ENCODE results near the gene SMC1B. TPM values are rescaled to one million over a fixed set of nuclear protein-coding genes. Genes with fewer than 3 reads are reported as not detected.

Gene SMC1B
- total and polyA plus RNA-seq, 2 experiments from 2014 or later: 0.10 TPM; not detected in 1

DNA sequence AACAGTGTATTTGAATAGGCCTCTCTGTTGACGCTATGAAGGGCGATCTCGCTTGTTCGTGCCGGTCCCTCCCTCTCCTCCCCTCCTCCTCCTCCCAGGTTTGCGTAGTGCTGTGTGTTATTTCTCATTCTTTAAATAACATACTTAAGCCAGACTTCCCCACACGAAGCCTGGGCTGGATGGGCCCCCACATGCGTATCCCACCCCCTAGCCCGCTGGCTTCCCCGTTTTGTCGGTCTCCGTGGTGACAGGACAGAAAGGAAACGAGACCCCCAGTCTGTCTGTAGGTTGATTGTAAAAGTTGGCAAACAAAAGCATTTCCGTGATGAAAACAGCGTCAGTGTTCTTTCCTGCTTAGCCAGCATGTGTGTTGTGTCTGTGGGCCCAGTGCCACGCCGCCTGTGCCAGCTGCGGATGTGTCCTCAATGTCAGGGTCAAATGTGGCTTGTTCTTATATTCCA, 76.4 kb downstream of the SMC1B start (continued):
- TF ChIP-seq, protein P1, sequence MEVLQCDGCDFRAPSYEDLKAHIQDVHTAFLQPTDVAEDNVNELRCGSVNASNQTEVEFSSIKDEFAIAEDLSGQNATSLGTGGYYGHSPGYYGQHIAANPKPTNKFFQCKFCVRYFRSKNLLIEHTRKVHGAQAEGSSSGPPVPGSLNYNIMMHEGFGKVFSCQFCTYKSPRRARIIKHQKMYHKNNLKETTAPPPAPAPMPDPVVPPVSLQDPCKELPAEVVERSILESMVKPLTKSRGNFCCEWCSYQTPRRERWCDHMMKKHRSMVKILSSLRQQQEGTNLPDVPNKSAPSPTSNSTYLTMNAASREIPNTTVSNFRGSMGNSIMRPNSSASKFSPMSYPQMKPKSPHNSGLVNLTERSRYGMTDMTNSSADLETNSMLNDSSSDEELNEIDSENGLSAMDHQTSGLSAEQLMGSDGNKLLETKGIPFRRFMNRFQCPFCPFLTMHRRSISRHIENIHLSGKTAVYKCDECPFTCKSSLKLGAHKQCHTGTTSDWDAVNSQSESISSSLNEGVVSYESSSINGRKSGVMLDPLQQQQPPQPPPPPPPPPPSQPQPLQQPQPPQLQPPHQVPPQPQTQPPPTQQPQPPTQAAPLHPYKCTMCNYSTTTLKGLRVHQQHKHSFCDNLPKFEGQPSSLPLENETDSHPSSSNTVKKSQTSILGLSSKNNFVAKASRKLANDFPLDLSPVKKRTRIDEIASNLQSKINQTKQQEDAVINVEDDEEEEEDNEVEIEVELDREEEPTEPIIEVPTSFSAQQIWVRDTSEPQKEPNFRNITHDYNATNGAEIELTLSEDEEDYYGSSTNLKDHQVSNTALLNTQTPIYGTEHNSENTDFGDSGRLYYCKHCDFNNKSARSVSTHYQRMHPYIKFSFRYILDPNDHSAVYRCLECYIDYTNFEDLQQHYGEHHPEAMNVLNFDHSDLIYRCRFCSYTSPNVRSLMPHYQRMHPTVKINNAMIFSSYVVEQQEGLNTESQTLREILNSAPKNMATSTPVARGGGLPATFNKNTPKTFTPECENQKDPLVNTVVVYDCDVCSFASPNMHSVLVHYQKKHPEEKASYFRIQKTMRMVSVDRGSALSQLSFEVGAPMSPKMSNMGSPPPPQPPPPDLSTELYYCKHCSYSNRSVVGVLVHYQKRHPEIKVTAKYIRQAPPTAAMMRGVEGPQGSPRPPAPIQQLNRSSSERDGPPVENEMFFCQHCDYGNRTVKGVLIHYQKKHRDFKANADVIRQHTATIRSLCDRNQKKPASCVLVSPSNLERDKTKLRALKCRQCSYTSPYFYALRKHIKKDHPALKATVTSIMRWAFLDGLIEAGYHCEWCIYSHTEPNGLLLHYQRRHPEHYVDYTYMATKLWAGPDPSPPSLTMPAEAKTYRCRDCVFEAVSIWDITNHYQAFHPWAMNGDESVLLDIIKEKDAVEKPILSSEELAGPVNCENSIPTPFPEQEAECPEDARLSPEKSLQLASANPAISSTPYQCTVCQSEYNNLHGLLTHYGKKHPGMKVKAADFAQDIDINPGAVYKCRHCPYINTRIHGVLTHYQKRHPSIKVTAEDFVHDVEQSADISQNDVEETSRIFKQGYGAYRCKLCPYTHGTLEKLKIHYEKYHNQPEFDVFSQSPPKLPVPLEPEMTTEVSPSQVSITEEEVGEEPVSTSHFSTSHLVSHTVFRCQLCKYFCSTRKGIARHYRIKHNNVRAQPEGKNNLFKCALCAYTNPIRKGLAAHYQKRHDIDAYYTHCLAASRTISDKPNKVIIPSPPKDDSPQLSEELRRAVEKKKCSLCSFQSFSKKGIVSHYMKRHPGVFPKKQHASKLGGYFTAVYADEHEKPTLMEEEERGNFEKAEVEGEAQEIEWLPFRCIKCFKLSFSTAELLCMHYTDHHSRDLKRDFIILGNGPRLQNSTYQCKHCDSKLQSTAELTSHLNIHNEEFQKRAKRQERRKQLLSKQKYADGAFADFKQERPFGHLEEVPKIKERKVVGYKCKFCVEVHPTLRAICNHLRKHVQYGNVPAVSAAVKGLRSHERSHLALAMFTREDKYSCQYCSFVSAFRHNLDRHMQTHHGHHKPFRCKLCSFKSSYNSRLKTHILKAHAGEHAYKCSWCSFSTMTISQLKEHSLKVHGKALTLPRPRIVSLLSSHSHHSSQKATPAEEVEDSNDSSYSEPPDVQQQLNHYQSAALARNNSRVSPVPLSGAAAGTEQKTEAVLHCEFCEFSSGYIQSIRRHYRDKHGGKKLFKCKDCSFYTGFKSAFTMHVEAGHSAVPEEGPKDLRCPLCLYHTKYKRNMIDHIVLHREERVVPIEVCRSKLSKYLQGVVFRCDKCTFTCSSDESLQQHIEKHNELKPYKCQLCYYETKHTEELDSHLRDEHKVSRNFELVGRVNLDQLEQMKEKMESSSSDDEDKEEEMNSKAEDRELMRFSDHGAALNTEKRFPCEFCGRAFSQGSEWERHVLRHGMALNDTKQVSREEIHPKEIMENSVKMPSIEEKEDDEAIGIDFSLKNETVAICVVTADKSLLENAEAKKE (CRISPR knock-in tag; IDR thresholded peaks at IDR 0.05): no peak
- no peak for TF ChIP-seq ZNF114 (CRISPR knock-in tag; IDR thresholded peaks at IDR 0.05)
- no peak for TF ChIP-seq STAT1 (IDR thresholded peaks at IDR 0.05; ENCODE audit: unreplicated experiment)
- TF ChIP-seq JUNB (IDR thresholded peaks at IDR 0.05; ENCODE audit: unreplicated experiment): no peak
- TF ChIP-seq, protein P2, sequence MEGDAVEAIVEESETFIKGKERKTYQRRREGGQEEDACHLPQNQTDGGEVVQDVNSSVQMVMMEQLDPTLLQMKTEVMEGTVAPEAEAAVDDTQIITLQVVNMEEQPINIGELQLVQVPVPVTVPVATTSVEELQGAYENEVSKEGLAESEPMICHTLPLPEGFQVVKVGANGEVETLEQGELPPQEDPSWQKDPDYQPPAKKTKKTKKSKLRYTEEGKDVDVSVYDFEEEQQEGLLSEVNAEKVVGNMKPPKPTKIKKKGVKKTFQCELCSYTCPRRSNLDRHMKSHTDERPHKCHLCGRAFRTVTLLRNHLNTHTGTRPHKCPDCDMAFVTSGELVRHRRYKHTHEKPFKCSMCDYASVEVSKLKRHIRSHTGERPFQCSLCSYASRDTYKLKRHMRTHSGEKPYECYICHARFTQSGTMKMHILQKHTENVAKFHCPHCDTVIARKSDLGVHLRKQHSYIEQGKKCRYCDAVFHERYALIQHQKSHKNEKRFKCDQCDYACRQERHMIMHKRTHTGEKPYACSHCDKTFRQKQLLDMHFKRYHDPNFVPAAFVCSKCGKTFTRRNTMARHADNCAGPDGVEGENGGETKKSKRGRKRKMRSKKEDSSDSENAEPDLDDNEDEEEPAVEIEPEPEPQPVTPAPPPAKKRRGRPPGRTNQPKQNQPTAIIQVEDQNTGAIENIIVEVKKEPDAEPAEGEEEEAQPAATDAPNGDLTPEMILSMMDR (conservative IDR thresholded peaks at IDR 0.05; ENCODE audit: low read depth in 2 of 2): no peak
- TF ChIP-seq CREB1 (CRISPR knock-in tag; IDR thresholded peaks at IDR 0.05; ENCODE audit: low read depth): no peak

DNA sequence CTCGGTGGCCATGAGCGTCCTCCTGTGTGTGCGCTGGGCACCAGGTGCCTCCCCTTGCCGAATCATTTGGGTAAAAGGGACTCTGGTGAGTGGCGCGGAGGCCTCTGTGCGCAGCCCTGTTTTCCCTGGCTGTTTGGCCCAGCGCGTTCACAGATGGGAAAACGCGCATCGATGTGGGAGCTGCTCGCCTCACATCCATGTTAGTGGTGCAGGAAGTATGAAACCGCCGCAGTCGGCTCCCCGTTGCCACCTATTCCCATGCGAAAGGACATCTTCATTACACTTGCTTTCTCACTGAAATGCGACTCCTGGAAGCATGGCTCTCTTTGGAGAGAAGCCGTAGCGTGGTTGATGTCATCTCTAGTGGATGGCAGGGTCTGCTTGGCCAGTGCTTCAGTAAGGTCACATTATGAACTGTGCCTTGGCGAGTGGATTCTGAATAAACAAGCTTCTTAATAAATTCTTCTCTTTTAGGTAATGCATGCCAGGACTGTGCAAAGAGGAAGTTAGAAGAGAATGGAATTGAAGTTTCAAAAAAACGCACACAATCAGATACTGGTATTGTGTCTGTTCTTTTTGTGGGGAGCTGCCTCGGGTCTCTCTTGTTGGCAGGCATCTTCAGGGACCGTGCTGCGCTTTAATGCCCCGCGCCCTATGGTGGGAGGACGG, 77.4 kb downstream of the SMC1B start:
- H3K27ac Mint-ChIP-seq: no peak overlapping the region
- no peaks in the 10 kb centered on the region for H3K4me1 Mint-ChIP-seq
- Histone ChIP-seq H3K27ac (ENCODE audit: low read depth) (no peak overlapping the region), H4K20me1 (replicated peaks; ENCODE audit: insufficient read depth) (peaks cover 3% of the 10 kb centered on the region; the same call in 1 of the 2 replicates), H3K36me3 (ENCODE audit: insufficient read depth) (peaks cover 20% of the 10 kb centered on the region; the same call in 1 of the 2 replicates), H3K27me3 (ENCODE audit: insufficient read depth) (no peaks in the 10 kb centered on the region), H3K4me3 (no peak overlapping the region), H3K9me2 (ENCODE audit: insufficient read depth) (no peaks in the 10 kb centered on the region), H3K4me2 (no peak overlapping the region), H3K4me1 (ENCODE audit: insufficient read depth) (no peaks in the 10 kb centered on the region), H3K79me2 (replicated peaks; ENCODE audit: insufficient read depth) (no peaks in the 10 kb centered on the region), H3F3A (replicated peaks; ENCODE audit: low read depth) (no peaks in the 10 kb centered on the region), H2AFZ (no peak overlapping the region)
- no peak for ATAC-seq
- H3K36me3 Mint-ChIP-seq (ENCODE audit: low read depth): peaks cover 36% of the 10 kb centered on the region
- H3K27me3 Mint-ChIP-seq (ENCODE audit: insufficient read depth, low read depth, poor library complexity): peaks cover 3% of the 10 kb centered on the region
- no peak for DNase-seq (ENCODE audit: low spot score)
- no peaks in the 10 kb centered on the region for H3K9me3 Mint-ChIP-seq
- H3K4me3 Mint-ChIP-seq: no peak overlapping the region
- no peak for TF ChIP-seq JUNB (IDR thresholded peaks at IDR 0.05; ENCODE audit: unreplicated experiment)
- TF ChIP-seq, protein P3, sequence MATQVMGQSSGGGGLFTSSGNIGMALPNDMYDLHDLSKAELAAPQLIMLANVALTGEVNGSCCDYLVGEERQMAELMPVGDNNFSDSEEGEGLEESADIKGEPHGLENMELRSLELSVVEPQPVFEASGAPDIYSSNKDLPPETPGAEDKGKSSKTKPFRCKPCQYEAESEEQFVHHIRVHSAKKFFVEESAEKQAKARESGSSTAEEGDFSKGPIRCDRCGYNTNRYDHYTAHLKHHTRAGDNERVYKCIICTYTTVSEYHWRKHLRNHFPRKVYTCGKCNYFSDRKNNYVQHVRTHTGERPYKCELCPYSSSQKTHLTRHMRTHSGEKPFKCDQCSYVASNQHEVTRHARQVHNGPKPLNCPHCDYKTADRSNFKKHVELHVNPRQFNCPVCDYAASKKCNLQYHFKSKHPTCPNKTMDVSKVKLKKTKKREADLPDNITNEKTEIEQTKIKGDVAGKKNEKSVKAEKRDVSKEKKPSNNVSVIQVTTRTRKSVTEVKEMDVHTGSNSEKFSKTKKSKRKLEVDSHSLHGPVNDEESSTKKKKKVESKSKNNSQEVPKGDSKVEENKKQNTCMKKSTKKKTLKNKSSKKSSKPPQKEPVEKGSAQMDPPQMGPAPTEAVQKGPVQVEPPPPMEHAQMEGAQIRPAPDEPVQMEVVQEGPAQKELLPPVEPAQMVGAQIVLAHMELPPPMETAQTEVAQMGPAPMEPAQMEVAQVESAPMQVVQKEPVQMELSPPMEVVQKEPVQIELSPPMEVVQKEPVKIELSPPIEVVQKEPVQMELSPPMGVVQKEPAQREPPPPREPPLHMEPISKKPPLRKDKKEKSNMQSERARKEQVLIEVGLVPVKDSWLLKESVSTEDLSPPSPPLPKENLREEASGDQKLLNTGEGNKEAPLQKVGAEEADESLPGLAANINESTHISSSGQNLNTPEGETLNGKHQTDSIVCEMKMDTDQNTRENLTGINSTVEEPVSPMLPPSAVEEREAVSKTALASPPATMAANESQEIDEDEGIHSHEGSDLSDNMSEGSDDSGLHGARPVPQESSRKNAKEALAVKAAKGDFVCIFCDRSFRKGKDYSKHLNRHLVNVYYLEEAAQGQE (IDR thresholded peaks at IDR 0.05; ENCODE audit: unreplicated experiment): no peak
- TF ChIP-seq EZH2phosphoT487 (IDR thresholded peaks at IDR 0.05; ENCODE audit: unreplicated experiment): no peak
